C1 segment of cervical spinal cord (tissue), 14 donors: ENCODE measurements around the gene COPZ1.
"Not testable (repeated sequence)": the region's sequence is repeated elsewhere in the genome, so short reads cannot be mapped to it uniquely, and the experiment has no call there.

Experiments used
- DNase-seq, 14 donors: peaks; one replicate each; lab custom pipeline; 2025; lab: John Stamatoyannopoulos, UW

The COPZ1 gene

GRCh38 chr12:54294152-54294952 lies 30.6 kb upstream of the COPZ1 start:
- peak in 11 of 14 donors; percentile 10 to 81 (median 49) for DNase-seq

- peak in 1 of 14 donors; percentile 41 for DNase-seq
These were observed 29.9 kb upstream of the COPZ1 start for GRCh38 chr12:54294953-54295566.

- no peak for DNase-seq
These were observed 28.4 kb upstream of the COPZ1 start for GRCh38 chr12:54296393-54297099.

- DNase-seq = no peak
These were observed 26.0 kb upstream of the COPZ1 start for GRCh38 chr12:54298904-54299303.

- no peak for DNase-seq
These were observed 25.3 kb upstream of the COPZ1 start for GRCh38 chr12:54299515-54300224.

GRCh38 chr12:54300225-54300731 lies 24.7 kb upstream of the COPZ1 start:
- DNase-seq = no peak

- peak in 1 of 14 donors; percentile 23 for DNase-seq
These were observed 24.1 kb upstream of the COPZ1 start, which contains the start of gene NFE2 for GRCh38 chr12:54300732-54301427. Gene NFE2, minus strand, starts transcription at chr12:54301015. Its CDS starts 5,767 bp downstream, at chr12:54295248.

GRCh38 chr12:54301428-54302048 lies 23.4 kb upstream of the COPZ1 start:
- DNase-seq = no peak

GRCh38 chr12:54303640-54304039 lies 21.3 kb upstream of the COPZ1 start:
- no peak for DNase-seq

GRCh38 chr12:54304187-54304810 lies 20.6 kb upstream of the COPZ1 start:
- DNase-seq = peak in 1 of 14 donors; percentile 43

- DNase-seq = no peak
These were observed 17.8 kb upstream of the COPZ1 start for GRCh38 chr12:54306925-54307741.

- DNase-seq = no peak
These were observed 13.9 kb upstream of the COPZ1 start for GRCh38 chr12:54311051-54311450.

- not testable (repeated sequence) for DNase-seq
These were observed 12.6 kb upstream of the COPZ1 start for GRCh38 chr12:54312309-54312708.

GRCh38 chr12:54321363-54321762 lies 3.6 kb upstream of the COPZ1 start:
- DNase-seq = no peak

GRCh38 chr12:54325442-54326109 lies 645 bp downstream of the COPZ1 start:
- DNase-seq = not testable (repeated sequence)

GRCh38 chr12:54328595-54329337 lies 3.8 kb downstream of the COPZ1 start:
- DNase-seq = no peak

- no peak for DNase-seq
These were observed 4.8 kb downstream of the COPZ1 start for GRCh38 chr12:54329759-54330158.

- DNase-seq = no peak
These were observed 5.5 kb downstream of the COPZ1 start for GRCh38 chr12:54330442-54330841.
